Fibroblast of skin of right biceps (primary cell): ENCODE data around the gene VTI1A.

Experiments used
- DNase-seq: peaks from one replicate; pipeline ENCODE4 v3.0.0-alpha.2; 2013

VTI1A gene

GRCh38 chr10:112817981-112818777 is 371.2 kb downstream of the VTI1A start:
- no peak for DNase-seq

DNA sequence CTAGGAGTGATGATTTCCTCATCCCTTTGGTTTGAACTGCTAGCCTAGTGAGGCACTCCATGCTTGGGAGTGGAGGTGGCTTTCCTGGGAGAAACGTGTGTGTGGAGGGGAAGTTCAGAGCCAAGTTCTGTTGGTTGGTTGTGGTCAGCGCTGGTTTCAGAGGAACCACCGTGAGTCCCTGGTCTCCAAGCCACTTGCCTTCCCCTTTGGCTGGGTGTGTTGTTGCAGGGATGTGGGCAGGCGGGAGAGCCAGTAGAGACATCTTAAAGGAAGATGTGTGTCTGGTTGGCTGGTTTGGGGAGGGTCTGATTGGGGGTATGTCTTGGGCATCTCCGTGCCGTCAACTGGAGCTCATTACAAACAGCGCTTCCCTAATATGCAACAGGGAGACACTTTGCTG is 372.2 kb downstream of the VTI1A start:
- no peak for DNase-seq

- DNase-seq = no peak
Observed at GRCh38 chr10:112820320-112820719, 373.3 kb downstream of the VTI1A start.

GRCh38 chr10:112821038-112821437 is 374.0 kb downstream of the VTI1A start:
- no peak for DNase-seq

- DNase-seq = no peak
Observed at GRCh38 chr10:112821663-112822062, 374.6 kb downstream of the VTI1A start.

GRCh38 chr10:112823007-112823406 is 376.0 kb downstream of the VTI1A start:
- DNase-seq = no peak

- DNase-seq = no peak
Observed at GRCh38 chr10:112823604-112824003, 376.6 kb downstream of the VTI1A start.

- no peak for DNase-seq
Observed at GRCh38 chr10:112826018-112826697, 379.1 kb downstream of the VTI1A start.

DNA sequence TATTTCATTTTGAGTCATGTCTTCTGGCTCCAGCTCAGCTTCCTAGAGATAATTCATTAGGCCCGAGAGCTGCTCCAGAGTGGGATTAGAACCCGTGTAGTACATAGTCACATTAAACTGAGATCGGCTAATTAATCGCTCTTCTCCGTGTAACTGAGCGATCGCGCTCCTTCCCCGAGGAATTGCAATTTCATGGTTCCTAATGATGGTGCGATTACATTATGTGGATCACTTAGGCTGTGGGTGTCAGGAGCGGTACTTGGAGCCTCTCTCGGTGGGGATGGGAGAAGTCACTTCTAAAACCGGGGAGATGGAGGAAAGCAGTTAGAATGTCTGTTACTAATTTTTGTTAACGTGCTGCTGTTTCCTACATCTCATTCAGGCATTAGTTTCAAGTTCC is 380.1 kb downstream of the VTI1A start:
- no peak for DNase-seq

DNA sequence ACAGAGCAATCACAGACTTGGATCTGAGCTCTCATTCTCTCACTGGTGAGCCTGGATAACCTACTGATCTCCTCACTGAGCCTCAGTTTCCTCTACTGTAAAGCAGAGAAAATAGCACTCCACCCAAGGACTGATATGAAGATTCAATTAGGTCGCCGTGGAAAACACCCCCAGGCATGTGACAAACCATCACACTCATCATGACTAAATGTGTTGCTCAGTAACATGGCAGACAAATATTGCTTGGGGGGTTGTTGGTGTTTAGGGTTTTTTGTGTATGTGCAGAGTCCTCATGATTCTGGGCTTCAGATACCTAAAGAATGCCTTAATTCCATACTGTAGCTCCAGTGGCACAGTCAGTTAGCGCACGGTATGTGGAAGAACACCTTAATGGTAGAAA is 380.9 kb downstream of the VTI1A start:
- no peak for DNase-seq

DNA sequence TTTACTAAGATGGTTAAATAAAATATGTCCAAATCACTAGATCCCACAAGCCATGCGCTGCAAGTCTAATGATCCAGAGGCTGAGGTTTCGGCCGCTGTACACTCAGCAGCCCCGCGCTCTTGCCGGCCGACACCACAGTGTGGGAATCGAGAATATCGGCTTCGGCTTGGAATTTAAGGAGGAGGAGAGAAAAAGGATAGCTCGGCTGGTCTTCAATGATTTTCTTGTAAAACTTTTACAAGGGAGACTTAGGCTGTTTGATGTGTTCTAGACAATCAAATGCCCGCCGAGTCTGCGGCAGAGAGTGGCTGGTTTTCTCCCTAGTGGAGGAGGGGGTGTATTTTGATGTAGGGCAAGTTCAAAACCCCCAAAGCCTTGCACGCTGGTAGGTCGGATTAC is 384.8 kb downstream of the VTI1A start:
- DNase-seq = no peak

GRCh38 chr10:112832361-112832878 is 385.4 kb downstream of the VTI1A start:
- peak; percentile 45 for DNase-seq

DNA sequence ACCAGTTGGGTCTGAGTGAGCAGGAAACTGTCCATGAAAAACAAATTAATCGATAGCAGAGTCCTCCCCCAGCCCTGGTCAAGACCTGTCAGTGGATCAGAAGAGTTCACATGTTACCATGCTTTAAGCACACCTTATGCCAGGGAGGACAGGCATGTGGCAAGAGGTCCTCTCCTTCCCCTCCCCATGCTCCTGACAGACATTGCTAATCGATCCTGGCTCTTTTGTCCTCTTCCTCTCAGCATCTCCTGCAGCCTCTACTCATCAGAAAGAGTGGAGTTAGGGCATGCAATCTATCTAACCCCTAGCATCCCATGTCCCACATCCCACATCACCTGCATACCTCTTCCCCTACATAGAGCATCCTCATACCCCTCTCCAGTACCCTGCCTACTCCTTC is 385.9 kb downstream of the VTI1A start:
- DNase-seq = no peak

DNA sequence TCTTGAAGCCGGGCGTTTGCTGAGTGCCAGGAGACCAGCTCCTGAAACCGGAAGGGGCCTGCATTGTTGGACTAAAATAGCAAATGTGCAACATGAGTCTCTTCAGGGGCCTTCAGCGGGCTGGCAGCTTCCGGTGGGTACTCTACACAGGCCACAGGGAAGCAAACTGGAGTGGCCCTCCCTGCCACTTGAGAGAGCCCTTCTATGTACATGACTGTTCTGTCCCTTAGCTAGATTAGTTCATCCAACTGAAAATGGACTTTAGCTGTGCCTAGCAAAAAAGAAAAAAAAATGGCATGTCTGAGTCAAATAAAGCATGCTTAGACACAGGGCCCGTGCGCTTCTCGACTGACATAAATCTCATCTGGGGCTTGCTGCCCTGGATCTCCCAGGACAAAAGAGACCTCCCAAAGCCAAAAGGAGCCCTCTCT is 387.8 kb downstream of the VTI1A start:
- DNase-seq = no peak

DNA sequence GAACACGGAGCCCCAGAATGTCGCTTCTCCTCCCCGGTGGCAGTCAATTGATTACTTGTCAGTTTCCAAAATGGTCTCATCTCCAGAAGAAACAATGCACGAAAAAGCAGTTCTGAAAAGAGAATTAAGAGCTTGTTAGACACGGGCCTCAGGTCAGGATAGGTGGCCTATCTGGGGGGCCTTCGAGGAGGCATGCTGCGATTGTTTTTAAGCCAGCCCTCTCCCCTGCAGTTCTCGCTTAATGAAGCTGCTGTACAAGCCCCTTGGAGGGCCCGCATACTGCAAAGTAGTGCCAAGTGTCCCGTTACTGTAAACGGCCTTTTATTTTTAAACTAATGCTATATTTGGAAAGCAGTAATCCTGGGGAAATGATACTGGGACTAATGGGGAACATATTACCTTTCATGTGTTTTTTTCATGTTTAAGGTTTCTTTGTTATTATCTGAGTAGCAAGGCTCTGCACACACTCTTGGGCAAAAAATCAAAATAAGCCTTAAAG is 388.3 kb downstream of the VTI1A start:
- no peak for DNase-seq

- no peak for DNase-seq
Observed at GRCh38 chr10:112835944-112836451, 389.0 kb downstream of the VTI1A start.

DNA sequence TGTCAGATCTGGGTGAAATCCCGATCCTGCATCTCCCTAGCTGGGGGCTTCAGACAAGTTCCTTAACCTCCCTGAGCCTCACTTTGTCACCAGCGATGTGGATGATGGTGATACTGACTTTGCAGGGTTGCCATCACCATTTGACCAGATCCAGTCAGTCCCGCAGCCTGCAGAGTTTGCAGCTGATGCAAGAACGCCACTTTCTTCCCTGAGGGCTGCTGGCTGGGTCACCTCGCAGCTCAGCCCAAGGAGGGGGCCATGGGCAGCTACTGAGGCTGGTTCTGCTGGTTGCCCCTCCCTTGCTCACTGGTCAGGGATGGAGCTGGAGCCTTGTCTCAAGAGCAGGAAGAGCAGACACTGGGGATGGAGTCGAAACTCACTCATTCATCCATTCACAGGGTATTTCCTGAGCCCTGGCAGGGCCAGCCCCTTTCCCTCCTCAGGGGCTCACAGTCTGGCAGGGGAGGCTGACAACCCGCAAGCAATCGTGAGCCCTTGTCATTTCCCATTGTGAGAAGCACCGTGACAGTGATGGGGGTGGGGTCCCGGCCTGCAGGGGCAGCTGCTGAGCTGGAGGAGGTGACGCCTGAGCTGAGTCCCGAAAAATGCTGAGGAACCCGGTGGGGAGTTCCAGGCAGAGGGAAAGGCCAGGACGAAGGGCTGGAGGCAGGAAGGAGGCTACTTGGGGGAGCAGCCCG is 391.9 kb downstream of the VTI1A start:
- no peak for DNase-seq

DNA sequence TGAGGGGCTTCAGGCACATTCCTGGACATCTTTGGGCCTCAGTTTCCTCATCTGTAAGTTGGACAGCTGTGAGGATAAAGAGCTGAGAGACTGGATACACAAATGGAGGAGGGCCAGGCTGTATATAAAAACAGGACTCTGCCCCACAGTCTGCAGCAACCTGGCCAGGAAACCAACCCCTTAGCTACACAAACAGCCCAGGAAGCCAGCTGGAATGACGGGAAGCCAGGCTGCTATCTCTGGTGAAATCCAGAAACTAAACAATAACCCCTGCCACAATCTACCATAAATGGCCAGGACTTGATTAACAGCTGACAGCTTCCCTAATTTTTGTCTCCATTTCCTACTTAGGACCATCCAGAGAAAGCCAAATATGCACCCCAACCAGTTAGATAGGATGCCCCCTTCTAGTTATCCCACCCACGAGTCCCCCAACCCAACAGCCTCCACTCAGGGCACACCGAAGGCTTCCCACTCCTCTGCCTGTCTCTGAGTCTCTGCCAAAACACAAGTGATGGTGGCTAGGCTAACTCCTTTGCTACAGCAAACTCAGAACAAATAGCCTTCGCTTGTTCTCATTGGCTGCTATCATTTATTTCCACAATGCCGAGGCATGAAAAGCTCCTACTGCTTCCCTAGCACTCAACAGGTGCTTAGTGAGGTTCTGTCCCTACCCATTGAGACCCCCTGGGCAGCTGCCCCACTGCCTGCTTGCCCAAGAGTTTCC is 393.1 kb downstream of the VTI1A start:
- no peak for DNase-seq

GRCh38 chr10:112841549-112841948 is 394.5 kb downstream of the VTI1A start:
- no peak for DNase-seq

GRCh38 chr10:112842832-112843360 is 395.9 kb downstream of the VTI1A start:
- no peak for DNase-seq

- no peak for DNase-seq
Observed at GRCh38 chr10:112843623-112844022, 396.6 kb downstream of the VTI1A start.
